ENCODE measurements around the gene GIPC1. TPM values are rescaled to one million over a fixed set of nuclear protein-coding genes. Genes with fewer than 3 reads are reported as not detected.

Gene GIPC1
- total and polyA plus RNA-seq, 9 of the 15 experiments (the other 6 are each of a cell fraction or from before 2014, with no cell fraction given) = 0.49 to 54.7 (median 24.8) TPM

- TF ChIP-seq ZBTB11 (CRISPR knock-in tag; IDR thresholded peaks at IDR 0.05) (0 out of 6 replicates have a peak, but pooled peaks of 1 of the 3 experiments have one; percentile 22), HDAC1 (IDR thresholded peaks at IDR 0.05) (0 out of 4 replicates have a peak, but pooled peaks of 1 of the 2 experiments have one; percentile 24), ZNF717 (CRISPR knock-in tag; IDR thresholded peaks at IDR 0.05) (no peak), RNF219 (CRISPR knock-in tag; IDR thresholded peaks at IDR 0.05) (no peak), NR1H2 (CRISPR knock-in tag; IDR thresholded peaks at IDR 0.05) (no peak), ZBTB7A (IDR thresholded peaks at IDR 0.05; ENCODE audit: borderline replicate concordance, control insufficient read depth, low read depth, low read length) (peak; percentile 71; the same call in 1 of the 2 replicates), ZNF699 (CRISPR knock-in tag; IDR thresholded peaks at IDR 0.05; ENCODE audit: insufficient replicate concordance) (no peak), NR2F6 (CRISPR knock-in tag; IDR thresholded peaks at IDR 0.05) (no peak), PURB (CRISPR knock-in tag; IDR thresholded peaks at IDR 0.05; ENCODE audit: low read depth) (no peak), CEBPG (CRISPR knock-in tag; IDR thresholded peaks at IDR 0.05) (no peak), CEBPG (tag; conservative IDR thresholded peaks at IDR 0.05 in 1 of 2, IDR thresholded peaks at IDR 0.05 in 1 of 2) (no peak), ZC3H11A (IDR thresholded peaks at IDR 0.05; ENCODE audit: low read depth, low read length) (no peak), ZNF124 (CRISPR knock-in tag; IDR thresholded peaks at IDR 0.05) (no peak), ZNF12 (CRISPR knock-in tag; IDR thresholded peaks at IDR 0.05) (no peak)
- TF ChIP-seq, protein P1, sequence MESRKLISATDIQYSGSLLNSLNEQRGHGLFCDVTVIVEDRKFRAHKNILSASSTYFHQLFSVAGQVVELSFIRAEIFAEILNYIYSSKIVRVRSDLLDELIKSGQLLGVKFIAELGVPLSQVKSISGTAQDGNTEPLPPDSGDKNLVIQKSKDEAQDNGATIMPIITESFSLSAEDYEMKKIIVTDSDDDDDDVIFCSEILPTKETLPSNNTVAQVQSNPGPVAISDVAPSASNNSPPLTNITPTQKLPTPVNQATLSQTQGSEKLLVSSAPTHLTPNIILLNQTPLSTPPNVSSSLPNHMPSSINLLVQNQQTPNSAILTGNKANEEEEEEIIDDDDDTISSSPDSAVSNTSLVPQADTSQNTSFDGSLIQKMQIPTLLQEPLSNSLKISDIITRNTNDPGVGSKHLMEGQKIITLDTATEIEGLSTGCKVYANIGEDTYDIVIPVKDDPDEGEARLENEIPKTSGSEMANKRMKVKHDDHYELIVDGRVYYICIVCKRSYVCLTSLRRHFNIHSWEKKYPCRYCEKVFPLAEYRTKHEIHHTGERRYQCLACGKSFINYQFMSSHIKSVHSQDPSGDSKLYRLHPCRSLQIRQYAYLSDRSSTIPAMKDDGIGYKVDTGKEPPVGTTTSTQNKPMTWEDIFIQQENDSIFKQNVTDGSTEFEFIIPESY (CRISPR knock-in tag; IDR thresholded peaks at IDR 0.05) = no peak
- TF ChIP-seq, protein P2, sequence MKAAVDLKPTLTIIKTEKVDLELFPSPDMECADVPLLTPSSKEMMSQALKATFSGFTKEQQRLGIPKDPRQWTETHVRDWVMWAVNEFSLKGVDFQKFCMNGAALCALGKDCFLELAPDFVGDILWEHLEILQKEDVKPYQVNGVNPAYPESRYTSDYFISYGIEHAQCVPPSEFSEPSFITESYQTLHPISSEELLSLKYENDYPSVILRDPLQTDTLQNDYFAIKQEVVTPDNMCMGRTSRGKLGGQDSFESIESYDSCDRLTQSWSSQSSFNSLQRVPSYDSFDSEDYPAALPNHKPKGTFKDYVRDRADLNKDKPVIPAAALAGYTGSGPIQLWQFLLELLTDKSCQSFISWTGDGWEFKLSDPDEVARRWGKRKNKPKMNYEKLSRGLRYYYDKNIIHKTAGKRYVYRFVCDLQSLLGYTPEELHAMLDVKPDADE (conservative IDR thresholded peaks at IDR 0.05; ENCODE audit: control insufficient read depth, low read depth, low read length) = no peak
- TF ChIP-seq, protein P3, sequence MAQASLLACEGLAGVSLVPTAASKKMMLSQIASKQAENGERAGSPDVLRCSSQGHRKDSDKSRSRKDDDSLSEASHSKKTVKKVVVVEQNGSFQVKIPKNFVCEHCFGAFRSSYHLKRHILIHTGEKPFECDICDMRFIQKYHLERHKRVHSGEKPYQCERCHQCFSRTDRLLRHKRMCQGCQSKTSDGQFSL (CRISPR knock-in tag; IDR thresholded peaks at IDR 0.05) = no peak
- TF ChIP-seq, protein P3 (tag; IDR thresholded peaks at IDR 0.05) = no peak
These were observed 55.9 kb downstream of the GIPC1 start (continued) for GRCh38 chr19:14440049-14440448.

Data from K562 (cell line).